Glomerular visceral epithelial cell (primary cell): ENCODE data around the gene CDK8.
"Not testable (repeated sequence)": the region's sequence is repeated elsewhere in the genome, so short reads cannot be mapped to it uniquely, and the experiment has no call there.

ENCODE experiments used
- DNase-seq: peaks from one replicate; pipeline ENCODE4 v3.0.0-alpha.2; 2016; ENCODE audit errors: extremely low spot score

The CDK8 gene

DNA sequence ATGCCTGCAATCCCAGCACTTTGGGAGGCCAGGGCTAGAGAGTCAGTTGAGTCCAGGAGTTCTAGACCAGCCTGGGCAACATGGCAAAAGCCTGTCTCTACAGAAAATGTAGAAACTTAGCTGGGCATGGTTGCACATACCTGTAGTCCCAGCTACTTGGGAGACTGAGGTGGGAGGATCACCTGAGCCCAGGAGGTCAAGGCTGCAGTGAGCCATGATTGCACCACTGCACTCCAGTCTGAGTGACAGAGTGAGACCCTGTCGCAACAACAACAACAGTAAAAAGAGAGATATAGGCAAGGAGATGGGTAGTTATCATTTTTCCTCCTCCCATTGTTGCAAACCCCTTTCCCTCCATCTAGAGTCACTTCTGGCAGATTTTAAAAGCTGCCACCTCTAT, 62.2 kb downstream of the CDK8 start:
- not testable (repeated sequence) for DNase-seq

DNA sequence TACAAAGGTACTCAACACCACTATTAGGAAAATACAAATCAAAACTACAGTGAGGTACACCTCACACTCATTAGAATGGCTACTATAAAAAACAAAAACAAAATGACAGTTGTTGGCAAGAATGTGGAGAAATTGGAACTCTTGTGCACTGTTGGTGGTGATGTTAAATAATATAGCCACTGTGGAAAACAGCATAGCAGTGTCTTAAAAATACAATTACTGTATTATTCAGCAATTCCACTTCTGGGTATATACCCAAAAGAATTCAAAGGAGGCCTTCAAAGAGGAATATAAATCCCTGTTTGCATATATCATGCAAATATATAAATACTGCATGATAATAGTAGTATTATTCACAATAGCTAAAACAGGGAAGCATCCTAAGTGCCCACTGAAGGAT, 66.8 kb downstream of the CDK8 start:
- DNase-seq, result no peak

DNA sequence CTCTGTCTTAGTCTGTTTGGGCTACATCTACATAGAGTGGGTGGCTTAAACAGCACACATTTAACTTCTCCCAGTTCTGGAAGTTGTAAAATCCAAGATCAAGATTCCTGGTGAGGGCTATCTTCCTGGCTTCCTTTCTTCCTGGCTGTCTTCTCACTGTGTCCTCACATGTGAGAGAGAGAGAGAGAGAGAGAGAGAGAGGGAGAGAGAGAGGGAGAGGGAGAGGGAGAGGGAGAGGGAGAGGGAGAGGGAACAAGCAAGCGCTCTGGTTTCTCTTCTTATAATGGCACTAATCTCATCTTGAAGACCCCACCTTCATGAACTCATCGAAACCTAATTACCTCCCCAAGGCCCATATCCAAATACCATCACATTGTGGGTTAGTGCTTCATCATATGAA, 69.2 kb downstream of the CDK8 start:
- DNase-seq, result no peak

DNA sequence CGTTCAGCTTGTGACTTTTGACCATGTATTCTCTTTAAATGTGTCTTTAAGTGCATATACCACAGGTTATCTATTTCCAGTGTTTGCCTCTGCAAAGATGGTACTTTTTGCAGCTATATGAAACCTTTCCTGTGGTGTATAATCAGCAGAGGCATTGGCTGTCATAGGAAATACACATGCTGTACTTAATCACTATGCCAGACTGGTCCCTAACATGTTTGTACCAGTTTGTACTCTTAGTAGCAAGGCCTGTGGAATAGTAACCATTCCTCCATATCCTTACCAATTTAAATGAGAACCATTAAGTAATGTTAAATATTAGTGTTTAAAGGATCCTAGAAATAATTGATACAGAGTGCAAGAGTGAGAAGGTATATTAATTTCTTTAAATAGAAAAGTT, 69.8 kb downstream of the CDK8 start:
- no peak for DNase-seq

DNA sequence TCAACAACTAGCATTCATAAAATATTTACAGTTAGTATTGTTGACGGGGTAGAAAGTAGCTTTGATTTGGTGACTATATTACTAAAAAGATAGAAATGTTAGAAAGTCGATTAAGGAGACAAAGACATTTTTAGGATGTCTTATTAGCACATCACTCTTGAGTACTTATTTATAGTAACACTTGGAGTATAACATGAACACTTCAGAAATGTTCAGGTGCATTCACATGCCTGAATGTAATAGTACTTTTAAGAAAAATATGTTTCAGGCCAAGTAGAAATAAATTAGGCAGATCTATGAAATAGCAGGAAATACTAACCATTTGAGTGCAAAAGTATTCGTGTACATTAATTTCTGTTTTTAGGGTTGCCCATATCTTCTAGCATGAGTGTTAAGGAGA, 70.4 kb downstream of the CDK8 start:
- DNase-seq, result no peak

DNA sequence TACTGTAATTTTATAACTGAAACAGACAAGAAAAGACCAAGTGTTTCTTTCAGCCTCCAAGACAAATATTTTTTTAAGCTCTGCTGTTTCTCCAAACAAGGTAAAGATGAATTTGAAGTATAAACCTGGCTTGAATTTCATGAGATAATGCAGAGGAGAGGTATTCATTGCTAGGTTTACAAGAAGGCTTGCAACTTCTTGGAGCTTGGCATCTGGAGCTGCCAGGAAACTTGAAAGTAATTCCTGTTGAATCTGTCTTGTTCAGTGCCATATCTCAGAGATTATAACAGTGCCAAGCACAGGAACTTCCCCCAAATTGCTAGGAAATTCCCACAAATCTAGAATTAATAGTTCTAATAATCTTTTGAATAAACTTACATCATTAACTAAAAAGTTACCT, 70.9 kb downstream of the CDK8 start:
- DNase-seq, result no peak

DNA sequence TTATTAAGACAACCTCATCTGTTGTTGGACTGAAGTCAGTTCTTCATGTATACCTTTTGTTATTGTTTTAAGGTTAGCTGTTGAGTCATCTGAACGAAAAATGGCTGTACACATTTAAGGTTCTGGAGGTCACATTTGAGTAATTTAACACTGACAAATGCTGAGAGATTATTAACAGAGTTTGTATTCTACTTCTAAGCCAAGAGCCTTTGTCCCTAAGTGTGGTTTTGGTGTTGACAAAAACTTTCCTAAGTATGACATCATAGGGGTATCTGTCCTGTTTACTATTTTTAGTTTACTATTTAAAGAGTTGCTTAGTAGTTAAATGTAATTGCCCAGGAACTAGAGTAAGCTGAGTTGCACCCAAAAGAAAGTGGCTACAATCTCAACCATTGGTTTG, 71.9 kb downstream of the CDK8 start:
- DNase-seq, result peak; percentile 20

DNA sequence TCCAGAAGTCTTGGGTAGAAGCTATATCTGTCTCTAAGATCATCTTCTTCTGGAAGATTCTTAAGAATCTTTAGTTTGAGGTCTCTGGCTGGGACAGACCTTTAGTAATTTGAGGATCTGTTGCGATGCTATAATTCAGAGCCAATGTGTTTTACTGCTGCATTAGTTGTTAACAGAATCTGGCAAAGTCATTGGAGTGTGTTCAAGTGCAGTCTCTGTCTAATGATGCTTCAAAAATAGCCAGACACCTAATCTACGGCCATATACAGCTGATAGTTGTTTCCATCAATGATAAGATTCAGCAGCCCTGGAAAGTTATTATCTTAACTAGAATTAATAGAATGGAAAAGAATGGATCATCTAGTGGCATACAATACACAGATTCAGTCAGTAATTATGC, 72.6 kb downstream of the CDK8 start:
- DNase-seq, result no peak

DNA sequence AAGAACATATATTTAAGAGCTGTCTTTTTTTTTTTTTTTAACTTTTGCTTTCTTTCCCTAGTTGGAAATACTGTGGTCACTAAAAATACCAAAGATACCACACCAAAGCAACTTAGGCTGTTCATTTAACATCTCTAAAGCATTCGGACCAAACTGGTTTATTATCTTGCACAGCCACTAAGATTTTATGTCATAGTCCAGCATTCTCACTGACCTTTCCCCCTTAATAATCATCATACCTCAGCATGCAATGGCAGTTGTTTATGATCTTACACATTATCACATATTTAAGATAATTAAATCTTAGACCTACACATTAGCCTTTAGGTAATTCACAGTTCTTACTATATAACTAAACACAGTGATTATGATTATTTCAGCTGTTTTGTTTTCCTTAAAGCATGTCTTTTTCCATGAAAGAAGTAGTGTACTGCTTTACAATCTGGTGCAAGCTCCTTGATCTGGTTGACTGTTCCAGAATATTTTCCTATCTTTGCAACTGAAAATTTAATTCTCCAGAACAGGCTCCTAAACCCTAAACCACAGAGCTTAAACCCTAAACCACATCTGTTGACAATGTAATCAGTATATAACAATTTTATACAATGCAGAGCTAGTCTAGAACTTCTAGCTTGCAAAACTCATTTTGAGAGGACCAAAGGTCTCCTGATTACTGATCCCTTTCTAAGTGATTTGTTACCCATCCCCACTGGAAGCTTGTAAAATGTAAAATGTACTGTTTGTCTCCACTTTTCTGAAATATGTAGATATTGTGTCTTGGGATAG, 74.2 kb downstream of the CDK8 start:
- peak; percentile 11 for DNase-seq

DNA sequence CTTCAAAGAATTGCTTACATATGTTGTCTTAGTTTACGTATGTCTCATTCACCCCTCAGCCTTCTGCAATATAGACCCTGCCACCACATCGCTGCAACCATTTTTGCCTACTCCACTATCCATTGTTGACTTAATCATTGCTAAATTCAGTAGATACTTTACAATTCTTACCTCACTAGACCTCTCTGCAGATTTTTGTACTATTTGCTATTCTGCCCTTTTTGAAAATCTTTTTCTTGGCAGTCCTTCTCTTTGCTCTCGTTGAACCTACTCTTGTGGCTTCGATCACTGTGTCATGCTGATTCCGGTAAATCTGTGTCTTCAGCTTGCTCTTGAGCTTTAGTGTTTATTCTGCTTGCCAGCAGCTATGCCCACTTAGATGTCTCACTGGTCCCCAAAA, 81.2 kb downstream of the CDK8 start:
- no peak for DNase-seq

DNA sequence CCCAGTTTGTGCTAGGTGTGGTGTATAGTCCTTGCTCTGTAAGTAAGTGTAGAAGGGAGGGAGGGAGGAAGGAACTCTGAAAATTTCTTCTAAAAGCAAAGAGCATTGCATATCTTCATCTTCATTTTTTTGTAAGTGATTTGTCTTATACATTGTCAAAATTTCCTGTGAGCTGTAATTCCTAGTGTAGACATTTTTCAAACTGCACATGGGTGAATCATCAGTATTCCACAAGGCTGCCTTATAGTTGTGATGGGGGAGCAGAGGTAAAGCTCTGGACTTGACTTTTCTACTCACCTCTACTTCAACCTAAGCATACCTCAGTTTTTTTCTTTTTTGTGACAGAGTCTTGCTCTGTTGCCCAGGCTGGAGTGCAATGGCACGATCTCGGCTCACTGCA, 86.9 kb downstream of the CDK8 start:
- DNase-seq, result no peak

DNA sequence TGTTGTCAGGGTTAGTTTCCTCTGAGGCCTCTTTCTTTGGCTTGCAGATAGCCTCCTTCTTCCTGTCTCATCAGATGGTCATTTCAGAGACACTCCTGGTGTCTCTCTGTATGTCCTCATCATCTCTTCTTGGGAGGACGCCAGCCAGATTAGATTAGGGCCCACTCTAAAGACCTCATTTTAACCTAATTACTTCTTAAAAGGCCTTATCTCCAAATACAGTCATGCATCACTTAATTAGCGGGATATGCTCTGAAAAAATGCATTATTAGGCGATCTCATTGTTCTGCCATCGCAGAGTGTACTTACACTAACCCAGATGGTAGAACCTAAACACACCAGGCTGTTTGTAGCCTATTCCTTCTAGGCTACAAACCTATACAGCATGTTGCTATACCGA, 89.0 kb downstream of the CDK8 start:
- no peak for DNase-seq

DNA sequence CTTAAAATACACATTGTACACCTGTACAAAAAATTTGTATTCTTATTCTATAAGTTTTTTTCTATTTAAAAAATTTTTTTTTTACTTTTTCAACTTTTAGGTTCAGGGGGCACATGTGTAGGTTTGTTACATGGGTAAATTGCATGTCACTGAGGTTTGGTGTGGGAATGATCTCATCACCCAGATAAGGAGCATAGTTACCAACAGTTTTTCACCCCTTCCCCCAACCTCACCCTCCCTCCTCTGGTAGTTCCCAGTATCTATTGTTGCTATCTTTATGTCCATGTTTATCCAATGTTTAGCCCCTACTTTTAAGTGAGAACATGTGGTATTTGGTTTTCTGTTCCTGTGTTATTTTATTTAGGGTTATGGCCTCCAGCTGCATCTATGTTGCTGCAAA, 89.9 kb downstream of the CDK8 start:
- no peak for DNase-seq

DNA sequence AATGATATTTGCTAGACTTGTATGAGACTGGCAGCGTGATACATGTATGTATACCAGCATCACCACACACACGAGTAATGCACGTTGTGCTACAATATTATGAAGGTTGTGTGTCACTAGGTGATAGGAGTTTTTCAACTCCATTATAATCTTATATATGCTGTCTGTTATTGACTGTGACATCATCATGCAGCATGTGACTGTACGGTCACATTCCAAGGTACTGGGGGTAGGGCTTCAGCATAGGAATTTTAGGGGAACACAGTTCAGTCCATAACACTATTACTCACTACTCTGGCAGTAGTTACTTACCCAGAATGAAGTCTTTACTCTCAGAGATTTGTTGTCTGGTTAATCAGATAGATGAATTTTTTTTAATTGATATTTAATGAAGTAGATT, 91.1 kb downstream of the CDK8 start:
- no peak for DNase-seq

DNA sequence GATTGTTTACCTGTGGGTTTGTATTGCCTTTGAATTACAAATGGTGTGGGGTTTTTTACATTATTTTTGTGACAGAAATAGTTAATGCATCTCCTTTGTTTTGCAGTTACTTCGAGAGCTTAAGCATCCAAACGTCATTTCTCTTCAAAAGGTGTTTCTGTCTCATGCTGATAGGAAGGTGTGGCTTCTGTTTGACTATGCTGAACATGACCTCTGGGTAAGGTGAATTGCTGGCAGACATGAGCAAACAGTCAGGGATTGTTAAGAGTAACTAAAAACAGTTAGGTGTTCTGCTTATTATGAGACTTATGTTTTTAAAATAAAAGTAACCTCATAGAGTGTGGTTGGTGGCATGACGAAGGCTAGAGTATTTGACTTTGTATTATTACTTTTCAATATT, 95.0 kb downstream of the CDK8 start:
- DNase-seq, result no peak

DNA sequence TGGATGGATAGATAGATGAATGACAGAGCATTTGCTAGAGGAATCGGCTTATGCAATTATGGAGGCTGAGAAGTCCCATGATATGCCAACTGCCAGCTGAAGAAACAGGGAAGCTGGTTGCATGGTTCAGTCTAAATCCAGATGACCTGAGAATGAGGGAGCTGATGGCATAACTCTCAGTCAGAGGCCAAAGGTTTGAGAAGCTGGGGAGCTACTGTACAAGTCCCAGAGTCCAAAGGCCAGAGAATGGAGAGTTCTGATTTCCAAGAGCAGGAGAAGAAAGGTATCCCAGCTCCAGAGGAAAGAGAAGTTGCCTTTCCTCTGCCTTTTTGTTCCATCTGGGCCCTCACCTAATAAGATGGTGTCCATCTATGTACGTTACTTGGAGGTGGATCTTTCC, 108.3 kb downstream of the CDK8 start:
- no peak for DNase-seq

DNA sequence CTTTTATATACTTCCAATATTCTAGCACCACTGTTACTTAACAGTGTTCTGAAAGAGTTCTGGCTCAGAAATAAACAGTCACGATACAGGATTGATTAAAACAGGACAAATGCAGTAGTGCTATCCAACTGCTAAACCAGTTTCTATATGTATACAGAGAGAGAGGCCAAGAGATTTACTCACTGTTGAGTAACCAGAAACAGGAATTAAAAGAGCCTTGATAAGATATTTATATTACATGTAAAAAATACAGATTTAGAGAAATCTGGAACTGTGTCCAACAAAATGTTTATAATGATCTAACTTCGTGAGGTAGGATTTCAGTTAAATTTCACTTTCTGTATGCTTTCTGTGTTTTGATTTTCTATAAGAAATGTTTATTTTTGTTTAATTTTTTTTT, 116.6 kb downstream of the CDK8 start:
- DNase-seq, result no peak

DNA sequence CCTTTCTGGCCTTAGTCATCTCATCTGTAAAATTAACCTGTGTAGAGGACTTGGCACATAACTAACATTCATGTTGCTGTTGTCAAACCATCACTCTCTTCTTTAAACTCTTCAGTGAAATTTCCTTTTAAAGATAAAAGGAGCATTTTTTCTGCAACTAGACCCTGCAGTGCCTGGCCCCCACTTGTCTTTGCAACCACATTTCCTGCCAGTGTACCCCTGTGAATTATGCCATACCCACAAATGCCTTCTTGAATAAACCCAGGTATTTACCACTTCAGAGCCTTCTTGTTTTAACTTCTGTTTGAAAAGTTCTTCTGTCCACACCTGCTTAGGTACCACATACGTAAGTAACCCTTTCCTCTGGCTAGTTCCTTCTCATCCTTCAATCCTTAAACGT, 118.8 kb downstream of the CDK8 start:
- no peak for DNase-seq

DNA sequence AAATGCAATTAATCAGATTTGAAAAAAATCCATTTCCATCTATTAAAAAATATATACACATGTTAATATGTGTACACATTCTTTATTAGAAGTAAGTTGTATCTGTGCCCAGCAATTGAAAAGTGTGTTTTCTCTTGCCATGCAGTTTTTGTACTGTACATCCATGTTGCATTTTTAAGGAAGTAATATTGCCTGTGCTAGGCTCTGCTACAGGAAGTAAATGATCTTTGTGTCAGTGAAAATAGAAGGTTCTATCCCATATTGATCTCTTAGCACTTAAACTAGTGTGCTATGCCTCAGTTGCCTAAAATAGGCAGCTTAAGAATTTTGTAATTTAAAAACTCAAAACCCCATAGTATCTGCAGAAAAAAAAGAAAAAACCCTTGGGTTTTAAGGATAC, 122.5 kb downstream of the CDK8 start:
- DNase-seq, result no peak

DNA sequence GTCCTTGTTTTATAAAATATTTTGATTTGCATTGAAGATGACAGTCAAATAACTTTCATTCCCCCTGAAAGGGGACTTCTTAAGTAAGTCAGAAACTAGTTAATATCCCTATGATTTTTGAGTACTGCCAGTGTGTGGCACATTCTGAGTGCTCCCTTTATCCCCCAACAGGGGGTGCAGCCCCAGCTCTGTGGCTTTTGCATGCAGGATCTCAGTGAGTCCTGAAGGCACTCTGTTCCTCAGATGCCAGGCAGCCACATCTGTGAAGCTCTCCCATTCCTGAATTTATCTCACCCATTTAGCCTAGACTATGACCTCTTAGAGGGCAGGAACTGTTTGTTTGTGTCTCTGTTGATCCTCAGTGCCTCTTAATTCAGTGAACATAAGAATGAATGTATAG, 123.1 kb downstream of the CDK8 start:
- peak; percentile 11 for DNase-seq

DNA sequence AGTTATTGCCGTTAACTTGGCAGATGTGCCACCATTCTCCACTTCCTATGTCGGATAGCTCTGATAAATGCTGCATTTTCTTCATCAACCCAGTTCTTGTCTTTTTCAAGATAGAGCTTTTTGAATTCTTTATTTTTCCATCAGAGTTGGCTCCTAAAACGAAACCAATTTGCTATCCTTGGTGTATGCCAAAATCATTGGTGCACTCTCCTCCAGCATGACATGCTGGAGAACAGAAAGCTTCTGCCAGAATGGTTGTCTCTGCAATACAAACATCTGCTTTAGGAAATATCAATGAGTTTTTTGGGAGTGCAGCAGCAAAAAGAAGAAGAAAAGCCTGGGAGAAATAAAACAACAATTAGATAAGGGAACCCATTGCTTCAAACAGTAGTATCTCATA, 124.2 kb downstream of the CDK8 start:
- DNase-seq, result no peak

DNA sequence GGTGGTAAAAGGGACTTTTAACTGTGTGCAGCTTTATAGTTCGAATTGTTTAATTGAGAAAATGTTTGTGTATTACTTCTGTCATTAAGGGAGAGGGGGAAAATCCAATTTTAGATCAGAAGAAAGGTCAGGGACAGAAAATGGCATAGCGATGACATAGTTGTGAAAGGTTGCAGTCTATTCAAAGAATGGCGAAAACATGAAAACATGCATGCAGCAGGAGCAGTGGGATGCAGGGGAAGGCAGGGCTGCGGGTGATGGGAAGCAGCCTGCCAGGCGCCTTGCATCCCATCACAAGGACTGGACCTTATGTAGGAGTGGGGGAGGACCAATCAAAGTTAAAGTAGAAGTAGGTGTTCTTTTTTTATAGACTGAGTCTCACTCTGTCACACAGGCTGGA, 125.9 kb downstream of the CDK8 start:
- DNase-seq, result no peak

DNA sequence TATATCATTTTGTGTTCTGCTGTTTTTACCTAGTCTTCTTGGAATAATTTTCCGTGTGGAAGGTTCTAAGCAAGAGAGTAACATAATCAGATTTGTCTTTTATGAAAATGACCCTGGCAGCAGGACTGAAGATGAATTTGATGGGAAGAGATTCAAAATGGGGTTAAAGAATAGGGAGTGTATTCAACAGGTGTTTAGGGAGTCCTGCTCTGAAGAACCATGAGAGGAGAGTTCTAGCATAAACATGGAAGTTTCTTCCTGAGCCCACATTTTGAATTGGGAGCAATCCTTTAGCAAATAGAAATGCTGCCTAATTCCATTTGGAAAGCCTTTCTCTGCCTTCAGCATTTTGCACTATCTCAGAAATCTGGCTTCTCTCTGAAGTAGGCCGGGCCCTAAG, 127.0 kb downstream of the CDK8 start:
- DNase-seq, result no peak

DNA sequence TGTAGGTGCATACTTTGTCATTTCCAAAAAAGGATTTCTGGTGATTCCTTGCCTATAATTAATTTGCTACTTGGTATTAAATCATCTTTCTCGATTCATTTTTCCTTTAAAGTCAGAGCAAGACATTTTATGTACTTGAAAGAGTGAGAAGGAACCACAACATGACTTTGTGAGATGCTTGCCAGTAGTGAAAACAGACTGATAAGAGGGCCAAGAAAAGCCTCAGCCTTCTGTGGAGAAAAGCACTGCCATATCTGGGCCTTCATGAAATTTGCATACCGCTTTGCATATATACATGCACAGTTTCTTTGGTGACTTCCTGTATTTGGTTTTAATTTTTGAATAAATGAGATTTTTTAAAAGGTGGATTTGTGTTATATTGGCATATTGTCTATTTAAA, 128.4 kb downstream of the CDK8 start:
- DNase-seq, result no peak
